ENCODE measurements around the gene MRPL43. TPM values are rescaled to one million over a fixed set of nuclear protein-coding genes. Genes with fewer than 3 reads are reported as not detected.
"Not testable (repeated sequence)": the region's sequence is repeated elsewhere in the genome, so short reads cannot be mapped to it uniquely, and the experiment has no call there.

The MRPL43 gene
- 100 to 1,000 TPM in 2 of 3 donors, 10 to 100 TPM in 1; 94.5 to 105 (median 100) TPM for polyA plus RNA-seq (ENCODE audit: insufficient read length in 3 of 3)
- long read RNA-seq, donor 1, transcript MRPL43-212 (2 exons, 810 nt), result minor isoform, 6 of 68 reads
- long read RNA-seq, donor 1, transcript MRPL43-213 (2 exons, 897 nt), result minor isoform, 5 of 68 reads
- long read RNA-seq, donor 1, transcript MRPL43-203 (3 exons, 1,010 nt), result major isoform, 30 of 68 reads
- long read RNA-seq, donor 1, partial matches to known transcripts, result 22 of 68 reads
- long read RNA-seq, donor 1, other reads (novel, unspliced or antisense), result 0 of 68 reads
- long read RNA-seq, donor 2, transcript MRPL43-201 (5 exons, 747 nt), result minor isoform, 12 of 58 reads
- long read RNA-seq, donor 2, transcript MRPL43-203 (3 exons, 1,010 nt), result major isoform, 29 of 58 reads
- long read RNA-seq, donor 2, partial matches to known transcripts, result 0 of 58 reads
- long read RNA-seq, donor 2, other reads (novel, unspliced or antisense), result 0 of 58 reads
- long read RNA-seq, donor 3, transcript MRPL43-204 (6 exons, 894 nt), result minor isoform, 12 of 119 reads
- long read RNA-seq, donor 3, transcript MRPL43-213 (2 exons, 897 nt), result minor isoform, 7 of 119 reads
- long read RNA-seq, donor 3, transcript MRPL43-203 (3 exons, 1,010 nt), result major isoform, 54 of 119 reads
- long read RNA-seq, donor 3, transcript MRPL43-201 (5 exons, 747 nt), result minor isoform, 12 of 119 reads
- long read RNA-seq, donor 3, partial matches to known transcripts, result 23 of 119 reads
- long read RNA-seq, donor 3, other reads (novel, unspliced or antisense), result 0 of 119 reads
- long read RNA-seq, donor 4, transcript MRPL43-201 (5 exons, 747 nt), result minor isoform, 14 of 60 reads
- long read RNA-seq, donor 4, transcript MRPL43-203 (3 exons, 1,010 nt), result major isoform, 29 of 60 reads
- long read RNA-seq, donor 4, partial matches to known transcripts, result 0 of 60 reads
- long read RNA-seq, donor 4, other reads (novel, unspliced or antisense), result 0 of 60 reads
- long read RNA-seq, donor 5, result 0 reads
- long read RNA-seq, donor 6, transcript MRPL43-203 (3 exons, 1,010 nt), result major isoform, 34 of 46 reads
- long read RNA-seq, donor 6, transcript MRPL43-211 (2 exons, 903 nt), result minor isoform, 5 of 46 reads
- long read RNA-seq, donor 6, partial matches to known transcripts, result 0 of 46 reads
- long read RNA-seq, donor 6, other reads (novel, unspliced or antisense), result 0 of 46 reads
- long read RNA-seq, donor 7, transcript MRPL43-212 (2 exons, 810 nt), result minor isoform, 6 of 110 reads
- long read RNA-seq, donor 7, transcript MRPL43-204 (6 exons, 894 nt), result minor isoform, 5 of 110 reads
- long read RNA-seq, donor 7, transcript MRPL43-203 (3 exons, 1,010 nt), result major isoform, 62 of 110 reads
- long read RNA-seq, donor 7, transcript MRPL43-201 (5 exons, 747 nt), result minor isoform, 5 of 110 reads
- long read RNA-seq, donor 7, partial matches to known transcripts, result 26 of 110 reads
- long read RNA-seq, donor 7, other reads (novel, unspliced or antisense), result 0 of 110 reads
- long read RNA-seq, donor 8, transcript MRPL43-203 (3 exons, 1,010 nt), result major isoform, 80 of 163 reads
- long read RNA-seq, donor 8, transcript MRPL43-204 (6 exons, 894 nt), result minor isoform, 9 of 163 reads
- long read RNA-seq, donor 8, transcript MRPL43-201 (5 exons, 747 nt), result minor isoform, 24 of 163 reads
- long read RNA-seq, donor 8, transcript MRPL43-213 (2 exons, 897 nt), result minor isoform, 9 of 163 reads
- long read RNA-seq, donor 8, partial matches to known transcripts, result 19 of 163 reads
- long read RNA-seq, donor 8, other reads (novel, unspliced or antisense), result 5 of 163 reads
- long read RNA-seq, donor 9, transcript MRPL43-203 (3 exons, 1,010 nt), result major isoform, 36 of 47 reads
- long read RNA-seq, donor 9, partial matches to known transcripts, result 0 of 47 reads
- long read RNA-seq, donor 9, other reads (novel, unspliced or antisense), result 0 of 47 reads
- long read RNA-seq, donor 10, transcript MRPL43-213 (2 exons, 897 nt), result minor isoform, 8 of 77 reads
- long read RNA-seq, donor 10, transcript MRPL43-203 (3 exons, 1,010 nt), result major isoform, 43 of 77 reads
- long read RNA-seq, donor 10, transcript MRPL43-201 (5 exons, 747 nt), result minor isoform, 9 of 77 reads
- long read RNA-seq, donor 10, transcript MRPL43-212 (2 exons, 810 nt), result minor isoform, 5 of 77 reads
- long read RNA-seq, donor 10, partial matches to known transcripts, result 0 of 77 reads
- long read RNA-seq, donor 10, other reads (novel, unspliced or antisense), result 0 of 77 reads
- long read RNA-seq, donor 11, transcript MRPL43-203 (3 exons, 1,010 nt), result major isoform, 28 of 118 reads
- long read RNA-seq, donor 11, partial matches to known transcripts, result 77 of 118 reads
- long read RNA-seq, donor 11, other reads (novel, unspliced or antisense), result 0 of 118 reads
- long read RNA-seq, donor 12, transcript MRPL43-203 (3 exons, 1,010 nt), result major isoform, 19 of 43 reads
- long read RNA-seq, donor 12, partial matches to known transcripts, result 13 of 43 reads
- long read RNA-seq, donor 12, other reads (novel, unspliced or antisense), result 0 of 43 reads
- long read RNA-seq, donor 13, result 0 reads
- long read RNA-seq, donor 14, transcript MRPL43-212 (2 exons, 810 nt), result minor isoform, 10 of 47 reads
- long read RNA-seq, donor 14, transcript MRPL43-203 (3 exons, 1,010 nt), result major isoform, 29 of 47 reads
- long read RNA-seq, donor 14, partial matches to known transcripts, result 0 of 47 reads
- long read RNA-seq, donor 14, other reads (novel, unspliced or antisense), result 0 of 47 reads
- long read RNA-seq, donor 15, transcript MRPL43-204 (6 exons, 894 nt), result minor isoform, 6 of 34 reads
- long read RNA-seq, donor 15, transcript MRPL43-201 (5 exons, 747 nt), result minor isoform, 5 of 34 reads
- long read RNA-seq, donor 15, transcript MRPL43-203 (3 exons, 1,010 nt), result major isoform, 16 of 34 reads
- long read RNA-seq, donor 15, partial matches to known transcripts, result 0 of 34 reads
- long read RNA-seq, donor 15, other reads (novel, unspliced or antisense), result 0 of 34 reads
- long read RNA-seq, donor 16, transcript MRPL43-209 (6 exons, 727 nt), result minor isoform, 5 of 226 reads
- long read RNA-seq, donor 16, transcript MRPL43-204 (6 exons, 894 nt), result minor isoform, 6 of 226 reads
- long read RNA-seq, donor 16, transcript MRPL43-201 (5 exons, 747 nt), result minor isoform, 21 of 226 reads
- long read RNA-seq, donor 16, transcript MRPL43-203 (3 exons, 1,010 nt), result major isoform, 81 of 226 reads
- long read RNA-seq, donor 16, partial matches to known transcripts, result 38 of 226 reads
- long read RNA-seq, donor 16, other reads (novel, unspliced or antisense), result 59 of 226 reads

DNA sequence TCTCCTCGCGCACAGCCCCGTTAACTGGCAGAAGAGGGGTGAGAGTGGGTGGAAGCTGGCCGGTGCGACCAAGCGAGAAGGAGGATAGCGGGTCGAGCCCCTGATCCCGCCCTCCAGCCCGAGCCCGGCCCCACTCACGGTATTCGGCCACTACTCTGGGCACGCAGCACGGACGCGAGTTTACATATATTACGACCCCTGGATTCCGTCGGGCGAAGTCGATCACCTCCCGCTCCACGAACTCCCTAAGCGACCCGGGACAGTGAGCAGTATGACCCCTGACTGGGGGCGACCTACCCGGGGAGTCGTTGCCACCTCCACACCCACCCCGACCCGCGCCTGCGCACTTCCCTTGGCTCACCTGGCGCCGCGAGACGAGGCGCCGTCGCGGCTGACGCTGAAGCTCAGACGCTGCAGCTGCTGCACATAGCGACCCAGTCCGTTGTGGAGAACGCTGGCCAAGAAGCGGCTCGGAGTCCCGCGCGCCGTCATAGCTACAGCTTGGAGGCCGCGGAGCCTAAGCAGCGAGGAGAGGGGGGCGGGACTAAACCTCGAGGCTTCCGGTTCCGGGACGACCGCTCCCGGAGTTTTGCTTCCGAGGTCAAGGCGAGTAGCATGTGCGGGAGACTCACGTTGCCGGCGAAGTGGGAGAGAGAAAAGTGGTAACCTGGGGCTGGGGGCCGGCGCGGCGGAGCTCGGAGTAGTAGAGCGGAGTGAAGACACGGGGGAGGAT is at the start of gene MRPL43, which contains the start of gene TWNK:
Gene MRPL43 (minus strand): TSS at position 546 of the 733 bp plus-strand sequence. CDS start 54 bp downstream, at position 492.
Gene TWNK (plus strand): TSS at position 592 of the 733 bp plus-strand sequence. CDS start 668 bp downstream, outside the sequence.
- DNase-seq (ENCODE audit: extremely low read depth in 1 of 11, low read depth in 9 of 11, low spot score in 4 of 11), result peak in 9 of 11 donors; percentile 57 to 80 (median 76)

DNA sequence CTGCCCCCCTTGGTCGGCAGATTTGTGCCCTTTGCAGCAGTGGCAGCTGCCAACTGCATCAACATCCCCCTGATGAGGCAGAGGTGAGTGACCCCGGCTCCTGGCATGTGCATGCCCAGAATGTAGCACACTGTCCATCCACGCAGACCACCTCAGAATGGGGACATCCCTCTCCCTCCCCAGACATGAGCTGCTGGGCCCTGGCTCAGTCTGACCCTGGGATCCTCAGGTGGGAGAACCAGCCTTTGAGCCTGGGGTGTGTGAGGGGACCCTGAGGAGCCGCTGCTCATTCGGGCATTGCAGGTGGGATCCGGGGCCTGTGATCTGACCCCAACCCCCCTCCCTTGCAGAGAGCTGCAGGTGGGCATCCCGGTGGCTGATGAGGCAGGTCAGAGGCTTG is 49.4 kb upstream of the MRPL43 start:
- DNase-seq (ENCODE audit: extremely low read depth in 1 of 11, low read depth in 9 of 11, low spot score in 4 of 11), result no peak

DNA sequence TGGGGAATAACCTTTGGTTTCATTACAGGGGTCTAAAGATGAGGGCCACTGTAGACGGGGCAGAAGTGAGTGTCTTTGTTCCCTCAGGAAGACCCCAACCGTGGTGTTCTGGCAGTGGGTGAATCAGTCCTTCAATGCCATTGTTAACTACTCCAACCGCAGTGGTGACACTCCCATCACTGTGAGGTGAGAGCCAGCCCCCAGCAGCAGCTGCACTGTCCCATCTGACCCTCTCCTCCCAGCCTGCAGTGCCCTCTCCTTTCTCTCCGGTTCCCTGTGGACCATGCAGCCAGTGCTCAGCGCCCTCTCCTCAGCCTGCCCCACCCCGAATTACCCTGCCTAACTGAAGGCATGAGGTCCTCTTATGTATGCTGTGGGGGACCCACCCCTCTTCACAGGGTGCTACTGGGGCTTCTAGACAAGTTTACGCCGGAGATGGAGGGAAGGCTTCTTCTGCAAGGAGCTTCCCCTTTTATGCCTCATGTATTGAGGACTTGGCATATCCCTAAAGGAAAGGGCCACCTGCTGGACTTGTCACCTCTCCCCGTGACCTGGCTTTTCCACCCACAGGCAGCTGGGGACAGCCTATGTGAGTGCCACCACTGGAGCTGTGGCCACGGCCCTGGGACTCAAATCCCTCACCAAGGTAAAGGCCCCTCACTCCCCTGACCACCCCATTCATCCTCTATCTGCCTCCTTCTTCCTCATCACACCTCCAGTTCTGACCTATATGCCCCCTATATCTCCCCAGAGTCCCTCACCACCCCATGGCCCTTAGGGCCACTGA is 48.8 kb upstream of the MRPL43 start:
- DNase-seq (ENCODE audit: extremely low read depth in 1 of 11, low read depth in 9 of 11, low spot score in 4 of 11), result no peak

DNA sequence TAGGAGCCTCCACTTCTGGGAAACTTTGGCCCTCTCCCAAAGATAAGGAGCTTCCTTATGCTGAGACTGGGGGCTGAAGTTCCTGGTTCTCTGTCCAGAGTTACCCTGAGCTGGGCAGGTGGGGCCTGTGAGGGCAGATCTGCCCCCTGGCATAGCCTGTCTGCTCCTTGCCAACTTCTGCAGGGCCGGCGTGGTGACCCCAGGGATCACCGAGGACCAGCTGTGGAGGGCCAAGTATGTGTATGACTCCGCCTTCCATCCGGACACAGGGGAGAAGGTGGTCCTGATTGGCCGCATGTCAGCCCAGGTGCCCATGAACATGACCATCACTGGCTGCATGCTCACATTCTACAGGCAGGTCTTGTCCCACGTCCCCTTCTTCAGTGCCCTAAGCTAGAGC is 48.0 kb upstream of the MRPL43 start:
- no peak for DNase-seq (ENCODE audit: extremely low read depth in 1 of 11, low read depth in 9 of 11, low spot score in 4 of 11)

DNA sequence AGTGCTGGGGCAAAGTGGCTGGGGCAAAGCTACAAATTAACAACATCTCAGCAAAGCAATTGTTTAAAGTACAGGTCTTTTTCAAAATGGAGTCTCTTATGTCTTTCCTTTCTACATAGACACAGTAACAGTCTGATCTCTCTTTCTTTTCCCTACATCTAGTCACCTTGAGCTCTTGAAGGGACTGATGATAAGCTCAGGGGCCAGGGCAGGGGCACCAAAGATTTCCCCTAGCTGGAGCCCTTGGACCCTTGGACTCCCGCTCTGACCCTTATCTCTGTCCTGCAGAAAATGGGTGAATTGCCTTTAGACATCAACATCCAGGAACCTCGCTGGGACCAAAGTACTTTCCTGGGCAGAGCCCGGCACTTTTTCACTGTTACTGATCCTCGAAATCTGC is 47.1 kb upstream of the MRPL43 start:
- DNase-seq (ENCODE audit: extremely low read depth in 1 of 11, low read depth in 9 of 11, low spot score in 4 of 11), result not testable (repeated sequence)

DNA sequence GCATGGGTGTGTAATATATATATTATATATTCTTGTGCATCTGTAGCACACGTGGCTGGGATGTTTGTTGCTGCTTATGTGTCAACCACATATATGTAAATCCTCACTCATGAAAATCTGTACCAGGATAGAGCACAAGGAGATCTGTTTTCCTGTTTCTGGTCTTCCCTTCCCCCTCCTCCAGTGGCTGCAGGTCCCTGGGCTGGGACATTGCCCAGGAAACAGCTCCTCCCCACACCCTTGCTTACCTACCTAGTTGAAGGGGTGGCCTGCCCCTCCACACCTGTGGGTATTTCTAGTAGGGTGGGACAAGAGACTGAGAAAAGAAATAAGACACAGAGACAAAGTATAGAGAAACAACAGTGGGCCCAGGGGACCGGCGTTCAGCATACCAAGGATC is 46.0 kb upstream of the MRPL43 start:
- no peak for DNase-seq (ENCODE audit: extremely low read depth in 1 of 11, low read depth in 9 of 11, low spot score in 4 of 11)

DNA sequence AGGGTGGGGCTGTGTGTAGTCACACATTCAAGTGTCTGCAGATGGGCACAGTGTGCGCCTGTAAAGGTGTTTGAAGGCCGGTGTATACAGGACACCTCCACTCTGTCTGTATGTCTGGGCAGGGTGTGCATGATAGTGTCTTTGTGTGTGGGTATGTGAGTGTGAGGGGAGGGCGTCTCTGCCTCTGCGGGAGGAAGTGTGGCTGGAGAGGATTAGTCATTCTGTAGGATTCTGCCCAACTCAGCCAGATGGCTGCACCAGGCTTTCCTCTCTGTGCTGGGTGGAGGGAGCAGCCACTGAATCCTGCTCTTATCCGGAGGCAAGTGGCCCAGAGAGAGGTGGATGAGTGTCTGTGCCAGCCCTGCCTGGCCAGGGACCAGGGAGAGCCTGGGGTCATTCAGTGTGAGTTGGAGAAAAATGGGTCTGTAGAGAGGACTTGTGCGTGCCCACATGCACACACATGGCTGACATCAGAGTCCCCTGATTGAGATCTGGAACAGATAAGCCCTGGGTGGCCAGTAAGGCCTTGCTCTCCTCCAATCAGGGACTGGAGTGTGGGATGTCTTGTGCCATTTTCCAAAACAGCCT is 45.4 kb upstream of the MRPL43 start:
- DNase-seq (ENCODE audit: extremely low read depth in 1 of 11, low read depth in 9 of 11, low spot score in 4 of 11), result no peak

DNA sequence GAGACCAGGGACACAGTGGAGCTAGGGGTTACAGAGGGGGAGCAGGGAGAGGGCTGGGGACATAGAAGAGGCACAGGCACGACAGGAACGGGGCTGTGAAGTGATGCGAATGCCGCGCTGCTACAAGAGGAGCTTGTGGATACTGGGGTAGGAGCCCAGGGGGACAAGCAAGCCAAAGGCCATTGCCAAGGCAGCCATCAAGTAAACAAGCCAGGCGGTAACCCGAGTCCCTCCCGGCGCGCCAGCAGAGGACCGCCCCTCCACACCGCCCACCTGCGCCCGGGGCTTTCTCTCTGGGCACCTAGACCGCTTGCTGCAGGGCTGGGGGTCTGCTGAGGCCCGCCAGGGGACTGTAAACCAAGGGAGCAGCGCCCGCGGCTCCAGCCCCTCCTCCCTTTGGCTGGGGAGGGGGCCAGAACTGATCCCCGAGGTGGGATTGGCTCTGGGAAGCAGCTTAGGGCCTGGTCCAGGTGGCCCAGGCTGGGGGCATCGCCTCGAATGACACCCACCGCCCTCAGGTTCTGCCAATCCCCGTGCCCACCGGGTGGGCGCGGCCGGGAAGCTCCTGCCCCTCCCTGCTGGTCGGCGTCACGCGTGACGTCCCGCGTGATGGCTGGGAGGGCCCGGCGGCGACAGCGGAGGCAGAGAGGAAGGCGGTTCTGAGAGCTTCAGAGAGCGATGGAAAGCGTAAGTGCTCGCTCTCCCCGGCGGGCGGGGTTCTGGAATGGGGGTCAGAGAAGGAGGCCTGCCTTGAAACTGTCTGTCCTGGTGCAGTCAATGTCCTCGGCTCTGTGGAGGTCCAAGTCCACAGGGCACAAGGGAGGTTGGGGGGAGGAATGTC is 44.7 kb upstream of the MRPL43 start:
- peak in 3 of 11 donors; percentile 68 to 70 (median 68) for DNase-seq (ENCODE audit: extremely low read depth in 1 of 11, low read depth in 9 of 11, low spot score in 4 of 11)

DNA sequence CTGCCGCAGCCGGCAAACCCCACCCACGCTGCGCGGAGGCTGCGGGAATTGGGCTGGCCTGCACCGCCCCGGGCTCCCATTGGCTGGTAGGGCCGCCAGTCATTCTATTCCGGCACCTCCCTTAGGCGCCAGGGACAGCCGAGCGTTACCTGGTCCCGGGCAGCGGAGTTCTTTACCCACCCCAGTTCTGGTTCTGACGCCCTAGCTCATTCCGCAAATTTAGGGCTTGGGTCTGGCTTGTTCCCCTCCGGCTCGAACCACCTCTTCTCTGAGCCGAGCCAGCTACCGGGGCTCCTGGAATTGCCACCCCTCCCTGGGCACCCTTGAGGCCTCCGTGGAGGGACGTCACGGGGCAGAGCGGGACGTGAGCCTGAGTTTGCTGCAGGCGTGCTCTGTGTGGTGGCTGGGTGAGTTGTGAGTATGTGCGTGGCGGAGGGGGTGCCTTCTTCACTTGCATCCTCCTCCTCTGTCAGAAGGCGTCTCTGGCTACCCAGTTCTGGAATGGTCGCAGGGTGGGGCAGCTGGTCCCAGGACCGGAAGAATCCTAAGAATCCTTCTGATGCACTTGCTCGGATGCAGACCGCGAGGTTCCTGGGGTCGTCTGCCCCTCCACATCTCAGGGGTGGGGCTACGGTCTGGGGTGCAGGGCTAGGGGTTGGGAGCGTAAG is 44.0 kb upstream of the MRPL43 start, which contains the start of the genes PDZD7 and SFXN3:
Gene PDZD7 (minus strand): TSS at position 2 of the 668 bp plus-strand sequence. CDS start 910 bp downstream, outside the sequence.
Gene SFXN3 (plus strand): TSS at position 107 of the 668 bp plus-strand sequence. CDS start 3,461 bp downstream, outside the sequence.
- peak in 8 of 11 donors; percentile 82 to 89 (median 86) for DNase-seq (ENCODE audit: extremely low read depth in 1 of 11, low read depth in 9 of 11, low spot score in 4 of 11)

DNA sequence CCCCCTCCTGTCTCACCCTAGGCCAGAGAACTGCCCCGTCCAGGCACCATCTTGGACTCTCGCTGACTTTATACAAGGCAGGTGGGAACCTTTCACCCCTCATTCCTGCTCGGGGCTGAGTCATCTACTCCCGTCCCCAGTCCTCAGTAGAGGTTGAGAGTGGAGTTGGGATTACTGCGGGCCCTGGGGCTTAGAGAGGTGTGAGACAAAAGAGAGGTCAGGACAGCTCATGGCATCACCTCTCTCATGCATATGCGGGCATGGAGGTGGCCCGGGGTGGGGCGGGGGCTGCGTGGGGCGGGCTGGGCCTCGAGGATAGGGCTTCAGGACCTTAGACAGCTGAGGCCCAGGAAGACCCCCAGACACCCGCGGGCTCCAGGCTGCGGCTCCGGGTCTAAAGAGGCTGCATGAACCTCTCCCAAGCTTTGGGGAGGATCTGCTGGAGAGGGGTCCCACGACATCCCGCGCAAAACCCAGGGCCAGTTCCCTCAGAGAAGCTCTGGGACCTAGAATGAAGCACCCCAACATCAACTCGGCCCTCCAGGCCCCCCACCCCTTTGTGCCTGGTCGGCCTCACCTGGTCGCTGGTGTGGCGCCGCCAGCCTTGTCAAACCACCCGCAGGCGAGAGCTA is 43.3 kb upstream of the MRPL43 start:
- DNase-seq (ENCODE audit: extremely low read depth in 1 of 11, low read depth in 9 of 11, low spot score in 4 of 11), result no peak
